CD4-positive, alpha-beta T cell (primary cell): ENCODE data around the gene LIN7B. TPM values are rescaled to one million over a fixed set of nuclear protein-coding genes. Genes with fewer than 3 reads are reported as not detected.
A peak's percentile ranks its signal among the peaks of the same experiment; 100 is the strongest.
"Not testable (repeated sequence)": the region's sequence is repeated elsewhere in the genome, so short reads cannot be mapped to it uniquely, and the experiment has no call there.

Experiments
- ATAC-seq: fragments of 200-7000 bp; cut with Tn5 transposase; one replicate; pipeline ENCODE4 v1.10.0; 2022; ENCODE audit warnings: mild to moderate bottlenecking; ENCODE audit not compliant: poor library complexity
- CTCF ChIA-PET: fragments of 350-600 bp; sonication (Branson Sonifier 250); formaldehyde crosslinking; loops from one replicate; lab custom pipeline; 2021; ENCODE audit warnings: antibody characterized with exemption, inconsistent platforms; lab: Charles Lee
- POLR2A ChIA-PET: fragments of 350-600 bp; sonication (Branson Sonifier 250); formaldehyde crosslinking; loops from one replicate; lab custom pipeline; 2021; ENCODE audit warnings: antibody characterized with exemption, inconsistent platforms; lab: Charles Lee
- DNase-seq, 14 experiments: peaks; one replicate each; pipeline ENCODE4 v3.0.0-alpha.2; 2013 to 2020; ENCODE audit warnings: mixed read lengths in 2 of 14
- H3K27ac ChIP-seq, 2 donors: one replicate each; pipeline versions ENCODE4 v1.5.1 to v1.7.0; 2013; ENCODE audit warnings: low read length in 2 of 2, low read depth in 1 of 2, mild to moderate bottlenecking in 1 of 2
- H3K27me3 ChIP-seq, 2 experiments: 1 replicate in 1 of 2; 2 replicates in 1 of 2; pipeline versions ENCODE4 v1.6.1 to v1.7.0; 2013; ENCODE audit warnings: low read length in 2 of 2, control low read depth in 1 of 2, mild to moderate bottlenecking in 1 of 2, moderate library complexity in 1 of 2; ENCODE audit not compliant: insufficient read depth in 2 of 2, control insufficient read depth in 1 of 2
- H3K36me3 ChIP-seq: one replicate; pipeline ENCODE4 v1.6.1; 2013; ENCODE audit warnings: low read length, control low read depth; ENCODE audit not compliant: insufficient read depth
- H3K4me1 ChIP-seq: one replicate; pipeline ENCODE4 v1.6.1; 2013; ENCODE audit warnings: low read length, control low read depth; ENCODE audit not compliant: insufficient read depth
- H3K4me3 ChIP-seq: one replicate; pipeline ENCODE4 v1.5.1; 2013; ENCODE audit warnings: mild to moderate bottlenecking, low read length, moderate library complexity
- H3K9me3 ChIP-seq, 2 experiments: 1 replicate in 1 of 2; 2 replicates in 1 of 2; pipeline versions ENCODE4 v1.6.1 to v1.7.0; 2013; ENCODE audit warnings: low read length in 2 of 2, mild to moderate bottlenecking in 2 of 2, control low read depth in 1 of 2, moderate library complexity in 1 of 2; ENCODE audit not compliant: control insufficient read depth in 1 of 2, insufficient read depth in 1 of 2
- H3K27ac Mint-ChIP-seq: one replicate; pipeline ENCODE4 v1.8.0; 2020; ENCODE audit warnings: mixed read lengths
- H3K27me3 Mint-ChIP-seq: one replicate; pipeline ENCODE4 v1.8.0; 2021; ENCODE audit warnings: mixed read lengths
- H3K36me3 Mint-ChIP-seq: one replicate; pipeline ENCODE4 v1.8.0; 2021; ENCODE audit warnings: low read depth, mixed read lengths
- H3K4me1 Mint-ChIP-seq: one replicate; pipeline ENCODE4 v1.8.0; 2021; ENCODE audit warnings: low read depth, mixed read lengths
- H3K4me3 Mint-ChIP-seq: one replicate; pipeline ENCODE4 v1.8.0; 2020; ENCODE audit warnings: mild to moderate bottlenecking, mixed read lengths
- H3K9me3 Mint-ChIP-seq: one replicate; pipeline ENCODE4 v1.8.0; 2020; ENCODE audit warnings: mixed read lengths
- CTCF ChIP-seq: fragments of 200-600 bp; IDR thresholded peaks from one replicate; pipeline ENCODE4 v1.8.0; 2022; ENCODE audit warnings: antibody characterized with exemption, mild to moderate bottlenecking
- intact Hi-C, 2 experiments: fragments of 100-400 bp; cut with DNase I in 1 of 2; cut with micrococcal nuclease in 1 of 2; formaldehyde crosslinking; loops; one replicate each; pipeline versions ENCODE4 v1.15.1 to v1.9.0; 2023 to 2025; cut with DNase I, micrococcal nuclease
- total RNA-seq, 174 experiments: library from RNA in 2 of 174; stranded (reverse) in 2 of 174; gene quantifications; one replicate each; pipeline ENCODE4 v1.2.3 and lab custom pipeline; 2021 to 2026

The LIN7B gene
- total RNA-seq, 2 experiments from 2014 or later: 6.4 to 6.6 TPM

GRCh38 chr19:49141352-49141751, 27.2 kb downstream of the LIN7B start:
- CTCF ChIA-PET: interaction anchor here (2.3 kb wide), 1 partner anchor 44 kb away, joined by 9 read pairs; no protein-coding TSS in a partner anchor
- Histone ChIP-seq H3K27me3 (peaks cover 4 to 18% of the 10 kb centered on the region in 2 experiments), H3K4me1 (peaks cover 24% of the 10 kb centered on the region), H3K36me3 (no peaks in the 10 kb centered on the region), H3K9me3 (no peaks in the 10 kb centered on the region), H3K4me3 (no peak overlapping the region), H3K27ac (no peak overlapping the region)
- H3K4me3 Mint-ChIP-seq: no peak overlapping the region
- H3K4me1 Mint-ChIP-seq: peaks cover 20% of the 10 kb centered on the region
- POLR2A ChIA-PET: no interaction called here
- TF ChIP-seq CTCF: no peak
- H3K27ac Mint-ChIP-seq: no peak overlapping the region
- peaks cover 28% of the 10 kb centered on the region for H3K27me3 Mint-ChIP-seq
- no peaks in the 10 kb centered on the region for H3K9me3 Mint-ChIP-seq
- ATAC-seq: no peak
- H3K36me3 Mint-ChIP-seq: no peaks in the 10 kb centered on the region
- no peak for DNase-seq
- intact Hi-C loops: no loop called here

- H3K9me3 ChIP-seq: no peaks in the 10 kb centered on the region
- peaks cover 24% of the 10 kb centered on the region for H3K4me1 ChIP-seq
- Mint-ChIP-seq H3K27ac (no peak overlapping the region), H3K4me3 (peak overlapping the region; percentile 72), H3K36me3 (no peaks in the 10 kb centered on the region), H3K9me3 (no peaks in the 10 kb centered on the region), H3K4me1 (peaks cover 20% of the 10 kb centered on the region), H3K27me3 (peaks cover 38% of the 10 kb centered on the region)
- peaks cover 8 to 20% of the 10 kb centered on the region in 2 experiments for H3K27me3 ChIP-seq
- H3K4me3 ChIP-seq: peak overlapping the region; percentile 22
- TF ChIP-seq CTCF: no peak
- peak; percentile 51 for ATAC-seq
- ChIA-PET POLR2A (interaction anchor here (1.1 kb wide), 1 partner anchor 149 kb away, joined by 4 read pairs; the partner anchor contains the start of genes GYS1 and RUVBL2), CTCF (interaction anchor here (0.8 to 2.0 kb wide), 3 partner anchors 29 to 45 kb away, joined by 3 to 4 read pairs (median 3); partner anchors contain the start of gene LIN7B)
- no peaks in the 10 kb centered on the region for H3K36me3 ChIP-seq
- no peak overlapping the region for H3K27ac ChIP-seq
- intact Hi-C loops: no loop called here
- peak in 10 of 14 experiments; percentile 22 to 75 (median 52) for DNase-seq
These were observed 28.7 kb downstream of the LIN7B start for GRCh38 chr19:49142866-49143335.

GRCh38 chr19:49145573-49146407, 31.6 kb downstream of the LIN7B start:
- peaks cover 41% of the 10 kb centered on the region for H3K4me1 Mint-ChIP-seq

GRCh38 chr19:49146408-49146770, 32.2 kb downstream of the LIN7B start:
- Histone ChIP-seq H3K27me3 (peaks cover 43 to 55% of the 10 kb centered on the region in 2 experiments), H3K9me3 (peaks cover 0 to 27% of the 10 kb centered on the region in 2 experiments), H3K4me1 (peaks cover 50% of the 10 kb centered on the region)
- not testable (repeated sequence) for H3K36me3 ChIP-seq, H3K4me3 ChIP-seq, H3K27ac ChIP-seq, H3K9me3 Mint-ChIP-seq, H3K4me3 Mint-ChIP-seq, ATAC-seq, H3K36me3 Mint-ChIP-seq, DNase-seq, H3K27ac Mint-ChIP-seq
- ChIA-PET POLR2A (interaction anchor here (1.3 kb wide), 1 partner anchor 27 kb away, joined by 5 read pairs; the partner anchor contains the start of gene PPFIA3), CTCF (interaction anchor here (0.8 to 2.9 kb wide), 5 partner anchors 14 to 48 kb away, joined by 3 to 18 read pairs (median 7); partner anchors contain the start of gene LIN7B)
- peaks cover 71% of the 10 kb centered on the region for H3K27me3 Mint-ChIP-seq
- H3K4me1 Mint-ChIP-seq: peaks cover 46% of the 10 kb centered on the region
- intact Hi-C loops: loop anchor here (5.0 kb wide), 2 partner anchors 34 to 154 kb away; partner anchors contain the start of genes GYS1 (in 1 of the 2), LIN7B (in 1 of the 2) and RUVBL2 (in 1 of the 2)

More at GRCh38 chr19:49145573-49146407, 31.6 kb downstream of the LIN7B start:
- intact Hi-C loops: loop anchor here (1.0 to 5.0 kb wide), 4 partner anchors 33 to 153 kb away; partner anchors contain the start of genes GYS1 (in 1 of the 2), LIN7B (in 1 of the 2) and RUVBL2 (in 1 of the 2)
- H3K9me3 ChIP-seq: peaks cover 0 to 22% of the 10 kb centered on the region in 2 experiments
- H3K4me1 ChIP-seq: peaks cover 49% of the 10 kb centered on the region
- peak; percentile 70 to 86 (median 74) for DNase-seq
- H3K4me3 ChIP-seq: no peak overlapping the region
- no peaks in the 10 kb centered on the region for H3K9me3 Mint-ChIP-seq
- no peaks in the 10 kb centered on the region for H3K36me3 Mint-ChIP-seq
- H3K27ac Mint-ChIP-seq: no peak overlapping the region
- CTCF ChIA-PET: interaction anchor here (0.5 to 2.9 kb wide), 6 partner anchors 13 to 64 kb away, joined by 3 to 18 read pairs (median 6); partner anchors contain the start of gene LIN7B
- peaks cover 65% of the 10 kb centered on the region for H3K27me3 Mint-ChIP-seq
- no peaks in the 10 kb centered on the region for H3K36me3 ChIP-seq
- peak overlapping the region; percentile 46 for H3K4me3 Mint-ChIP-seq
- TF ChIP-seq CTCF: peak; percentile 90
- no peak overlapping the region for H3K27ac ChIP-seq
- peaks cover 37 to 49% of the 10 kb centered on the region in 2 experiments for H3K27me3 ChIP-seq
- peak; percentile 76 for ATAC-seq
- POLR2A ChIA-PET: no interaction called here
